Measurements from ENCODE around the gene TSC1. TPM values are rescaled to one million over a fixed set of nuclear protein-coding genes. Genes with fewer than 3 reads are reported as not detected.

The TSC1 gene
- total and polyA plus RNA-seq, 10 of the 15 experiments (the other 5 are each of a cell fraction or from before 2014, with no cell fraction given), result 4.0 to 48.0 (median 14.9) TPM

- TF ChIP-seq STAT1 (conservative IDR thresholded peaks at IDR 0.05) (no peak), ZNF592 (IDR thresholded peaks at IDR 0.05) (no peak), TBL1XR1 (IDR thresholded peaks at IDR 0.05; ENCODE audit: low read depth, low read length) (no peak), TAF1 (IDR thresholded peaks at IDR 0.05; ENCODE audit: borderline replicate concordance, low read depth, low read length) (no peak), PAX8 (IDR thresholded peaks at IDR 0.05) (no peak), RAD21 (IDR thresholded peaks at IDR 0.05; ENCODE audit: insufficient read depth, low read depth, low read length) (peak; percentile 74), CHD1 (IDR thresholded peaks at IDR 0.05; ENCODE audit: low read depth, low read length) (no peak), JUNB (IDR thresholded peaks at IDR 0.05) (no peak), EGR1 (IDR thresholded peaks at IDR 0.05; ENCODE audit: borderline replicate concordance in 1 of 2, low read depth in 2 of 2, low read length in 2 of 2) (no peak), GABPA (IDR thresholded peaks at IDR 0.05; ENCODE audit: low read depth) (no peak), NRF1 (conservative IDR thresholded peaks at IDR 0.05; ENCODE audit: low read depth, low read length) (no peak), YBX1 (IDR thresholded peaks at IDR 0.05) (no peak), ATF7 (IDR thresholded peaks at IDR 0.05; ENCODE audit: low read depth) (peak; percentile 88), NR2C1 (IDR thresholded peaks at IDR 0.05) (no peak), EZH2 (IDR thresholded peaks at IDR 0.05; ENCODE audit: borderline replicate concordance, control insufficient read depth, low read depth, low read length) (no peak), RFX5 (IDR thresholded peaks at IDR 0.05; ENCODE audit: low read depth, low read length) (no peak), SPI1 (IDR thresholded peaks at IDR 0.05; ENCODE audit: borderline replicate concordance, insufficient read depth, low read depth, low read length) (no peak), ATF2 (IDR thresholded peaks at IDR 0.05; ENCODE audit: low read length) (peak; percentile 68), SMC3 (IDR thresholded peaks at IDR 0.05; ENCODE audit: borderline replicate concordance, low read length) (peak; percentile 56; the same call in 1 of the 2 replicates), ESRRA (IDR thresholded peaks at IDR 0.05; ENCODE audit: low read length) (no peak)
- TF ChIP-seq, protein P1, sequence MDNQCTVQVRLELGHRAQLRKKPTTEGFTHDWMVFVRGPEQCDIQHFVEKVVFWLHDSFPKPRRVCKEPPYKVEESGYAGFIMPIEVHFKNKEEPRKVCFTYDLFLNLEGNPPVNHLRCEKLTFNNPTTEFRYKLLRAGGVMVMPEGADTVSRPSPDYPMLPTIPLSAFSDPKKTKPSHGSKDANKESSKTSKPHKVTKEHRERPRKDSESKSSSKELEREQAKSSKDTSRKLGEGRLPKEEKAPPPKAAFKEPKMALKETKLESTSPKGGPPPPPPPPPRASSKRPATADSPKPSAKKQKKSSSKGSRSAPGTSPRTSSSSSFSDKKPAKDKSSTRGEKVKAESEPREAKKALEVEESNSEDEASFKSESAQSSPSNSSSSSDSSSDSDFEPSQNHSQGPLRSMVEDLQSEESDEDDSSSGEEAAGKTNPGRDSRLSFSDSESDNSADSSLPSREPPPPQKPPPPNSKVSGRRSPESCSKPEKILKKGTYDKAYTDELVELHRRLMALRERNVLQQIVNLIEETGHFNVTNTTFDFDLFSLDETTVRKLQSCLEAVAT (IDR thresholded peaks at IDR 0.05), result no peak
- TF ChIP-seq, protein P2, sequence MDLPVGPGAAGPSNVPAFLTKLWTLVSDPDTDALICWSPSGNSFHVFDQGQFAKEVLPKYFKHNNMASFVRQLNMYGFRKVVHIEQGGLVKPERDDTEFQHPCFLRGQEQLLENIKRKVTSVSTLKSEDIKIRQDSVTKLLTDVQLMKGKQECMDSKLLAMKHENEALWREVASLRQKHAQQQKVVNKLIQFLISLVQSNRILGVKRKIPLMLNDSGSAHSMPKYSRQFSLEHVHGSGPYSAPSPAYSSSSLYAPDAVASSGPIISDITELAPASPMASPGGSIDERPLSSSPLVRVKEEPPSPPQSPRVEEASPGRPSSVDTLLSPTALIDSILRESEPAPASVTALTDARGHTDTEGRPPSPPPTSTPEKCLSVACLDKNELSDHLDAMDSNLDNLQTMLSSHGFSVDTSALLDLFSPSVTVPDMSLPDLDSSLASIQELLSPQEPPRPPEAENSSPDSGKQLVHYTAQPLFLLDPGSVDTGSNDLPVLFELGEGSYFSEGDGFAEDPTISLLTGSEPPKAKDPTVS (IDR thresholded peaks at IDR 0.05; ENCODE audit: low read depth, low read length), result no peak
Observed at GRCh38 chr9:132901858-132902831, 42.3 kb downstream of the TSC1 start (continued).
